Upper lobe of right lung (tissue), 1 donor: ENCODE data around the gene EEF2KMT. TPM values are rescaled to one million over a fixed set of nuclear protein-coding genes. Genes with fewer than 3 reads are reported as not detected.

Experiments
- ATAC-seq: fragments of 200-7000 bp; cut with Tn5 transposase; one replicate; pipeline ENCODE4 v1.9.1; 2020; ENCODE audit warnings: mild to moderate bottlenecking, moderate library complexity
- DNase-seq: peaks from one replicate; pipeline ENCODE4 v3.0.0-alpha.2; 2020
- H3K27ac ChIP-seq: fragments of 200-600 bp; one replicate; pipeline ENCODE4 v1.8.0; 2022
- H3K27me3 ChIP-seq: fragments of 200-600 bp; one replicate; pipeline ENCODE4 v1.8.0; 2022; ENCODE audit warnings: mild to moderate bottlenecking
- H3K36me3 ChIP-seq: fragments of 200-600 bp; one replicate; pipeline ENCODE4 v1.8.0; 2022
- H3K4me1 ChIP-seq: fragments of 200-600 bp; one replicate; pipeline ENCODE4 v1.8.0; 2022
- H3K4me3 ChIP-seq: fragments of 200-600 bp; one replicate; pipeline ENCODE4 v1.8.0; 2022; ENCODE audit warnings: mild to moderate bottlenecking
- H3K9me3 ChIP-seq: fragments of 200-600 bp; one replicate; pipeline ENCODE4 v1.8.0; 2022
- CTCF ChIP-seq: fragments of 200-600 bp; IDR thresholded peaks from one replicate; pipeline ENCODE4 v1.8.0; 2022; ENCODE audit warnings: antibody characterized with exemption
- intact Hi-C: fragments of 100-400 bp; cut with DNase I; formaldehyde crosslinking; loops from one replicate; pipeline ENCODE4 v1.11.0; 2022
- total RNA-seq: library from RNA; stranded (reverse); fragmentation: NEBNext Ultra II Directional; extraction: Animal tissue kit (Norgen Biotek cat#: 25700); gene quantifications from one replicate; pipeline ENCODE4 v1.2.1, GENCODE V29; 2021
- donor health status: DM: no; HTN: yes; CAD: no; lungs with severe emphysema.

The EEF2KMT gene
- total RNA-seq, 1 donor from 2014 or later: 9.6 TPM

- intact Hi-C loops: no loop called here
- no peak for TF ChIP-seq CTCF
- no peaks in the 10 kb centered on the region for H3K4me1 ChIP-seq
- no peak overlapping the region for H3K27ac ChIP-seq
- DNase-seq: peak; percentile 37
- ATAC-seq: no peak
- H3K9me3 ChIP-seq: no peaks in the 10 kb centered on the region
- H3K27me3 ChIP-seq: no peaks in the 10 kb centered on the region
- peaks cover 9% of the 10 kb centered on the region for H3K36me3 ChIP-seq
- H3K4me3 ChIP-seq: no peak overlapping the region
Measured at GRCh38 chr16:5062051-5062450, 35.5 kb downstream of the EEF2KMT start.

- intact Hi-C loops: no loop called here
- H3K36me3 ChIP-seq: peaks cover 9% of the 10 kb centered on the region
- no peak overlapping the region for H3K27ac ChIP-seq
- no peaks in the 10 kb centered on the region for H3K9me3 ChIP-seq
- TF ChIP-seq CTCF: no peak
- no peaks in the 10 kb centered on the region for H3K4me1 ChIP-seq
- H3K4me3 ChIP-seq: no peak overlapping the region
- no peak for ATAC-seq
- DNase-seq: peak; percentile 33
- no peaks in the 10 kb centered on the region for H3K27me3 ChIP-seq
Measured at GRCh38 chr16:5060073-5060641, 37.4 kb downstream of the EEF2KMT start.

GRCh38 chr16:5059386-5060072 lies 38.1 kb downstream of the EEF2KMT start:
- H3K4me3 ChIP-seq: no peak overlapping the region
- no peaks in the 10 kb centered on the region for H3K4me1 ChIP-seq
- intact Hi-C loops: no loop called here
- no peak overlapping the region for H3K27ac ChIP-seq
- ATAC-seq: no peak
- no peak for TF ChIP-seq CTCF
- H3K27me3 ChIP-seq: no peaks in the 10 kb centered on the region
- no peaks in the 10 kb centered on the region for H3K9me3 ChIP-seq
- peak; percentile 33 for DNase-seq
- H3K36me3 ChIP-seq: peaks cover 9% of the 10 kb centered on the region

GRCh38 chr16:5058476-5058875 lies 39.1 kb downstream of the EEF2KMT start:
- TF ChIP-seq CTCF: no peak
- ATAC-seq: no peak
- Histone ChIP-seq H3K27me3 (no peaks in the 10 kb centered on the region), H3K27ac (no peak overlapping the region), H3K4me3 (no peak overlapping the region), H3K4me1 (no peaks in the 10 kb centered on the region), H3K9me3 (no peaks in the 10 kb centered on the region), H3K36me3 (peaks cover 9% of the 10 kb centered on the region)
- intact Hi-C loops: no loop called here
- no peak for DNase-seq

- no peaks in the 10 kb centered on the region for H3K27me3 ChIP-seq
- ATAC-seq (peak; percentile 81), DNase-seq (peak; percentile 61)
- H3K36me3 ChIP-seq: no peaks in the 10 kb centered on the region
- TF ChIP-seq CTCF: peak; percentile 33
- no peak overlapping the region for H3K4me3 ChIP-seq
- H3K27ac ChIP-seq: no peak overlapping the region
- H3K9me3 ChIP-seq: no peaks in the 10 kb centered on the region
- H3K4me1 ChIP-seq: no peaks in the 10 kb centered on the region
- intact Hi-C loops: no loop called here
Measured at GRCh38 chr16:5056352-5056751, 41.2 kb downstream of the EEF2KMT start.
